T-helper 9 cell (primary cell): Measurements from ENCODE around the gene TRMT1L.
"Not testable (repeated sequence)": the region's sequence is repeated elsewhere in the genome, so short reads cannot be mapped to it uniquely, and the experiment has no call there.

Experiments used
- DNase-seq: peaks from one replicate; pipeline ENCODE4 v3.0.0-alpha.2; 2020
- total RNA-seq, 2 donors: gene quantifications; one replicate each; lab custom pipeline; 2026; lab: John Stamatoyannopoulos, UW

TRMT1L gene, protein sequence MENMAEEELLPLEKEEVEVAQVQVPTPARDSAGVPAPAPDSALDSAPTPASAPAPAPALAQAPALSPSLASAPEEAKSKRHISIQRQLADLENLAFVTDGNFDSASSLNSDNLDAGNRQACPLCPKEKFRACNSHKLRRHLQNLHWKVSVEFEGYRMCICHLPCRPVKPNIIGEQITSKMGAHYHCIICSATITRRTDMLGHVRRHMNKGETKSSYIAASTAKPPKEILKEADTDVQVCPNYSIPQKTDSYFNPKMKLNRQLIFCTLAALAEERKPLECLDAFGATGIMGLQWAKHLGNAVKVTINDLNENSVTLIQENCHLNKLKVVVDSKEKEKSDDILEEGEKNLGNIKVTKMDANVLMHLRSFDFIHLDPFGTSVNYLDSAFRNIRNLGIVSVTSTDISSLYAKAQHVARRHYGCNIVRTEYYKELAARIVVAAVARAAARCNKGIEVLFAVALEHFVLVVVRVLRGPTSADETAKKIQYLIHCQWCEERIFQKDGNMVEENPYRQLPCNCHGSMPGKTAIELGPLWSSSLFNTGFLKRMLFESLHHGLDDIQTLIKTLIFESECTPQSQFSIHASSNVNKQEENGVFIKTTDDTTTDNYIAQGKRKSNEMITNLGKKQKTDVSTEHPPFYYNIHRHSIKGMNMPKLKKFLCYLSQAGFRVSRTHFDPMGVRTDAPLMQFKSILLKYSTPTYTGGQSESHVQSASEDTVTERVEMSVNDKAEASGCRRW
- total RNA-seq = 14.2 to 38.2 reads per million in 2 donors

DNA sequence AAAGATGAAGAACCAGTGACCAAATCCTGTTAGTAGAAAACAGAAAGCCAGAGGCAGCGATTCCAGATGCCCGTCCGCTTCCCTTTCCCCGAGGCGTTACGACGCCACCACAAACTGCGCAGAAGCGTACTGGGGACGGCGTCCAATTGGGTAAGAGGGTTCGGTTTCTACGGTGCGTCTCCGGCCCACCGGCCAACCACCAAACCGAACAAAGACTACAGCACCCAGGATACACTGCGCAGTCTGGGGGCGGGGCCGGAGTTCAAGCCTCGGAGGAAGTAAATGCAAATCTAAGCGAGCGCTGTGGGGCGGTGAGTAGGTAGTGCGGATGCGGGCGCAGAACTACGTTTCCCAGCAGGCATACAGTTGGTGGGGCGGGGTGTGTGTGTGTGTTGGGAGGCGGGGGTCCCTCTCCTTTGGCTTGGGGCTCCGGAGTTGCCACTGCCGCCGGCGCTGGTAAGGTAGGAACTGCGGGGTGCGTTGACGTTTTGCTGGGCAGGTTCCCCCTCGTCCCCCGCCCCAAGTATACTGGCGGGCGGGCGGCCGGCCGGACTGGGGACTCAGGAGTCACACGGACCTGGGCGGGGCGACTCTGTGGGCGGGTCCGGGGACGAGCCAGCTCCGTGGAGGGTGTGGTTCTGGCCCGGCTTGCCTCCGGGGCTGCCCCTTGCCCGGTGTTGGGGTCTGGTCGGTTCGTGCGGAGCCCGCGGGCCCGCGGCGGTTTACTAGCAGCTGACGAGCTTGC, at the start of gene TRMT1L, which contains the start of gene SWT1:
TSS of gene TRMT1L (minus strand) at position 100 of the 745 bp plus-strand sequence. CDS start 241 bp downstream, outside the sequence.
TSS of gene SWT1 (plus strand) at position 314 of the 745 bp plus-strand sequence. CDS start 3,675 bp downstream, outside the sequence.
- DNase-seq = peak; percentile 97

DNA sequence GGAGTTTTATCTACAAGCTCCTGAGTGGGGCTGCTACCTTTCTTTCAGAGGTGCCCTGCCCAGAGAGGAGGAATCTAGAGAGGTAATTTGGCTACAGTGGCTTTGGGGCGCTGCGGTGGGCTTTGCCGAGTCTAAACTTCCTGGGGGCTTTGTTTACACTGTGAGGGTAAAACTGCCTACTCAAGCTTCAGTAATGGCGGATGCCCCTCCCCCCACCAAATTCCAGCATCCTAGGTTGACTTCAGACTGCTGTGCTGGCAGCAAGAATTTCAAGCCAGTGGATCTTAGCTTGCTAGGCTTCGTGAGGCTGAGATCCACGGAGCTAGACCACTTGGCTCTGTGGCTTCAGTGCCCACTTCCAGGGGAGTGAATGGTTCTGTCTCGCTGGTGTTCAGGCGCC, 44.1 kb upstream of the TRMT1L start:
- DNase-seq = no peak

DNA sequence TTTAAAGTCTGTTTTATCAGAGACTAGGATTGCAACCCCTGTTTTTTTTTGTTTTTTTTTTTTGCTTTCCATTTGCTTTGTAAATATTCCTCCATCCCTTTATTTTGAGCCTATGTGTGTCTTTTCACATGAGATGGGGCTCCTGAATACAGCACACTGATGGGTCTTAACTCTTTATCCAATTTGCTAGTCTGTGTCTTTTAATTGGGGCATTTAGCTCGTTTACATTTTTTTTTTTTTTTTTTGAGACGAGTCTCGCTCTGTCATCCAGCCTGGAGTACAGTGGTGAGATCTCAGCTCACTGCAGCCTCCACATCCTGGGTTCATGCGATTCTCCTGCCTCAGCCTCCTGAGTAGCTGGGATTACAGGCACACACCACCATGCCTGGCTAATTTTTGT, 42.0 kb upstream of the TRMT1L start:
- DNase-seq = not testable (repeated sequence)

DNA sequence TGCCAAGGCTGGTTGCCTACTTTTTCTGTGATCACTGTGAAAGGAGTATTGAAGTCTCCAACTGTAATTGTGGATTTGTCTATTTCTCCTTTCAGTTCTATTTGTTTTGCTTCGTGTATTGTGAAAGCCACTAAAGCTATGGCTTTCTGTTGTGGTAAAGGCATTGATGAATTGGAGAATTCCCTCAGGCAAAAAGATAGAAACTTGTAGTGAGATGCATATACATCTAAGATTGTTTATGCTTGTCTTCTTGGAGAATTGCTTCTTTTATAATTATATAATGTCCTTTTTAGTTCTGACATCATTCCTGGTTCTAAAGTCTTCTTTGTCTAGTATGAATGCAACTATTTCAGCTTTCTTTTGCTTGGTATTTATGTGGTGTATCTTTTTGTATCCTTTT, 37.0 kb upstream of the TRMT1L start:
- DNase-seq = no peak

DNA sequence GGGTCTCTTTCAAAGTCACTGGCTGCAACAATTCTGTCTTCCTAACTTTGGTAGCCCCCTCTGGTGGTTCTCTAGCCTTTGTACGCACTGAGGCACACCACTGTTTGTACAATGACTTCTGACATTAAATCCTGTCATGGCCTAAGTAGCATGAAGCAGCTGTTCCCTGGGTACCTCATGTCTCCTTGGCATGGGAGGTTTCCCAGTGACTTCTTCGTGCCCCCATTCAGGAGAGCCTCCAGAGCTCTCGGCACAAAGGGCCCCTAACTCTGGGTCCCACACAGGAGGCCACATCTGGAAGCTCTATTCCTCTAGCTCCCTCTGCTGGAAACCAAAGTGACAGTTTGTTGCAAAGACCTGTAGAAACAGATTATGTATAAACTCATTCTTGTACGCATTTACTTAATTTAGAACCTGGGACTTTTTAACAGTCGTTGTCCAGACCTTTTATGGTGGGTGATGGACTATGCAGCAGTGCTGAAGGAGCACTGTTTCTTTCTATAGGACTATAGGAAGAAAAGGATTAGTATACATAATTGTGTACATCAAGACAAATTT, 13.6 kb upstream of the TRMT1L start:
- no peak for DNase-seq

DNA sequence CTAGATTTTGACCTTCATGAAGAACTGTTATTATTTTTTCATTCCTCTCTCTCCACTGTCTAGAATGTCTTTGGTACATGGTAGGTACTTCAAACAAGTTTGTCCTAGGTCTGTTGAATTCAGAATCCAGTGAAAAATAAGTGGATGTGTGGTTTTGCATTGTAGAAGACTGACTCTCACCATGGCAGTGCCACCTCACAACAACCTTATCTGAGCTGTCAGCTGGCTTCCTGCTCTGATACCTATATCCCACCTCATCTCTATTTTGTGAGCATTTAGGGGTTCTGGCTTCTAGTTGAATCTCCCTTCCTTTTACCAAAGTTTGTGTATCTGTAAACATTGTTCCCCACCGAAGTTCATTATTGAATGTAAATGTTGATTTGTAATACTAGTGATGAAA, 9.4 kb upstream of the TRMT1L start:
- no peak for DNase-seq

DNA sequence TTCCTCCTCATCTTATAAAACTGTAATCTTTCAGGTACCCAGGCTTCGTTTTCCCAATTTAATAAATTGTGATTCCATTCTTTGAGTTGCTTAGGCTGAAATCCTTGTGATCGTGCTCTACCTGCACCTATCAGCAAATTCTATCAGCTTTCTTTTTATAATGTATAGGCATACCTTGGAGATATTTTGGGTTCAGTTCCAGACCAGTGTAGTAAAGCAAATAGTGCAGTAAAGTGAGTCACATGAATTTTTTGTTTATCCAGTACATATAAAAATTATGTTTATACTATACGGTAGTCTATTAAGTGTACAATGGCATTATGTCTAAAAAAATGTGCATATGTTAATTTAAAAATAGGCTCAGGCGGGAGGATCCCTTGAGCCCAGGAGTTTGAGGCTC, 5.7 kb upstream of the TRMT1L start:
- DNase-seq = no peak

DNA sequence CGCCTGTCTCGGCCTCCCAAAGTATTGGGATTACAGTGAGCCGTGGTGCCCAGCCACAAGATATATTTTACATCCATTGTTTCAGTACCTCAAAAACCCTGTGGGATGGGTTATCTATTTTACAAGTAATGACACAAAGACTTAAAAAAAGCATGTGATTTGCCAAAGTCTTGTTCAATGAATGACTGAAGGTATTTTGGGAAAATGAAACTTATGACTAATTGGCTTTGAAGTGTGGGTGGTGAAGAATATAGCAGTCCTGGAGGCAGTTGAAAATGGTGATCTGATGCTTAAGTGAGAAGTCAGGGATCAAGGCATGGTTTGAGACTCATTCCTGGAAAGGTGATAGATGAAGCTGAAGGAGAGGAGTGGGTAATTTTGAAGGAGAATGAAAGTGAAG, 3.2 kb upstream of the TRMT1L start:
- DNase-seq = no peak

DNA sequence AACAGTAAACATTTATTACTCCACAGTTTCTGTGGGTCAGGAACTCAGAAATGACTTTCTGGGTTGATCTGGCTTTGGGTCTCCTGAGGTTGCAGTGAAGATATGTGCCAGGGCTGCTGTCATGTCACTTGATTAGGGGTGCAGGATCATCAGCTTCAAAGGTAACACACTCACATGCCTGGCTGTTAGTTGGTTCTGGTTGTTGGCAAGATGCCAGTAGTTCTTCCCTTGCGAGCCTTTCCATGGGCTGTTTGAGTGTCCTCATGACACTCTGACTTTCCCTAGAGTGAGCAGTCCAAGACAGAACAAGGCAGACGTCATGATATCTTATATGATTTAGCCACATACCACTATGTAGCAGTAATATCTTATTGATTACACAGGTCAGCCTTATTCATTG, 2.0 kb upstream of the TRMT1L start:
- no peak for DNase-seq

DNA sequence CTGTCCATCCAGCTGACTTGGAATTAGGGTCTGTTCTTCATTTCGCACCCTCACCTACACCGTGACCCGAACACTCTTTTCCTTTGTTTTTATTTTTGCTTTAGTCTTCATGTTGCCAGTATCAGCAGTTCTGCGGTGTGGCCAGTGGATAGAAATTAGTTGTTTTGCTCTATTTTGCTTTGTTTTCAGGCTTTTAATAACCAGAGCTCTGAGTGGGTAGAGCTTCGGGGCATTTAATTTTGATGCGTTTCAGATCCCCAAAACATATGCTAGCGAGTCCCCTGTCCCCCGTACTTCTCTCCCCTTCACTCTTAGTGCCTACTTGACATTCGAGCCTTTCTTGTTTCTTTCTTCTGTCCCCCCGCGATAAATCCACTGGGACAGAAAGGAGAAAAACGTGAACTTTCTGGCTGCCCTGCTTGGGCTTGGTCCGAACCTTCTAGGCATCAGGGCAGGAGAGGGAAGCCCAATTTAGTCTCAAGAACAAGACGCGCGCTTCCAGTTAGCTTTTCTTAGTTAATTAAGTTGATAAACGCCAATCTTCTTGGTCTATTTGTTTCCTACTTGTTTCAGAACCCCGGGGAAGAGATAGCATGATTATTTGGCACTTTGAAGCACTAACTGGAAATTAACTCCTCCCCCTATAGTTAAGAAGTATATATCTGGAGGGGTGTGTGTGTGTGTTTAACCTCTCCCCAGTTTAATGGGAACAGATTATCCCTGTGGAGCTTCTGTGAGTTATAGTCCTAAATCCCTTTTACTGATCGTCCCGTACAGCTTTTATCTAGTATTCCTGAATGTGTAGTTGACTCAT, 1.1 kb upstream of the TRMT1L start:
- DNase-seq = no peak

DNA sequence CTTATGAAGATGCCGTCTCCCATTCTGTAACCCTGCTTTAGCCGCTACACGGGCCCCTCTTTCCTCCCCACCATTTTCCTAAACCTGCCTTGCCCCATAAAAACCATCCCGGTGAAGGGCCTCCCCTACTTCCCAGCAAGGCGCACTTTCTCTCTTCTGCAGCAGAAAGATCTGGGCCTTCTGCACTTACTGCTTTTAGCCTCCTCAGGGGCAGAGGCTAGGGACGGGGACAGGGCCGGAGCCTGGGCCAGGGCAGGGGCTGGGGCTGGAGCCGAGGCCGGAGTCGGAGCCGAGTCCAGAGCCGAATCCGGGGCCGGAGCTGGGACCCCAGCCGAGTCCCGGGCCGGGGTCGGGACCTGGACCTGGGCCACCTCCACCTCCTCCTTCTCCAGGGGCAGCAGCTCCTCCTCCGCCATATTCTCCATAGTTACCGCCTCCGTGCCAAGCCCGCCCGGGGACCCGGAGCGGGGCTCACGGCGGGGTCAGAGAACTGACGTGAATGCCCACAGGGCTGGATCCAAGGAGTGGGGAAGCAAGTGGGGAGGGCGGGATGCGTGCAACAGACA, 382 bp downstream of the TRMT1L start:
- no peak for DNase-seq

DNA sequence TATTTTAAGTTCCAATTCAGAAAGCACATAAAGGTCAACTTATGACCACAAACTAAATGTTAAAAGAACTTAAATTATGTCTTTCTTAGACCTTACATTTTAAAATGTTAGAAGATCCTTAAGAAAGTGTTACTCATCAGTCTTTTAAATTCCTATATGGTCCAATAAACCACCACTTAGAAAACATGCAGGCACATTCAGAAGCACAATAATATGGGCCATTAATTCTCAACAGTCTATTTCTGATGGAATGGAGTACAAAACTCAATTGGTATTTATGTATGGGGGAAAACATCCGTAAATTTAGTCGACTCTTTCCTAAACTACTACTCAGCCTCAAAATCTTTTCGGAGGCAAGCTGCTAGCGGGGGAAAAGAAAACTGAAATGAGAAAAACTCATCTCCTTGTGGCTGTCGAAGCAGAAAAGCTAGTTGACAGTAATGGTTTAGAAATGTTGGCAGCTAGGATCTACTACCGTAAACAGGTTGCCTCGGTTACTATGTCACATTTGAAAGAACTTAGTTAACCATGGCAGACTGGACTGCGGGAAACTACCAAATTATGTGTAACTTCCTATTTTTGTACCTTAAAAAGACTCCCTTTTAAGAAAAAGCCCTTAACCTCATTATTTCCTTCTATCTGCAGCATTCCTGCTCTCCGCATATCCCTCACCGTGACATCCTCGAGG, 1.0 kb downstream of the TRMT1L start:
- DNase-seq = no peak

DNA sequence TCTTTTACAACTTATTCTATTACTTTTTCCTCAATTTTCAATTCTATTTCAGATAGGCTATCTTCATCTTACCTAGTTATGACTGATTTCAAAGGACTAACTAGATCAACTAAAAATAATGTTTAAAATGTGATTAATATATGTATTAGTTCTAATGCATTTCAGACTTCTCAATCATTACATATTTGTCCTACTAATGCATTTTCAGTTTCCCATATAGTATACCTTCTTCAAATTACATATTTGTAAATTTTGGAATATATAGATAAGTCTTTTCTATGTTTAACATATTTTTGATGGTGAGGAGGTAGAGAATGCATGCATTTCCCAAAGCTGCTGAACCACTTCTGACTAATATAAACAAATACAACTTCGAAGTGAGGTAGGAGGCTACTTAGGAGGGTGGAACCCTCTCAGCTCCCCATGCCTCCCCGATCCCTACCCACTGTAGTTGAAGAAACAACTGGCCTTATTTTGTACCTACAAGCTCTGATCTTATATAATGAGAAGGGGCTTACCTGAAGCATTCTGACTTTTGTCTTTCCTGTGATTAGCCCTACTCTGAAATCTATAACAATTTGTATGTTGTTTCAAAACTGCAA, 1.7 kb downstream of the TRMT1L start:
- no peak for DNase-seq

DNA sequence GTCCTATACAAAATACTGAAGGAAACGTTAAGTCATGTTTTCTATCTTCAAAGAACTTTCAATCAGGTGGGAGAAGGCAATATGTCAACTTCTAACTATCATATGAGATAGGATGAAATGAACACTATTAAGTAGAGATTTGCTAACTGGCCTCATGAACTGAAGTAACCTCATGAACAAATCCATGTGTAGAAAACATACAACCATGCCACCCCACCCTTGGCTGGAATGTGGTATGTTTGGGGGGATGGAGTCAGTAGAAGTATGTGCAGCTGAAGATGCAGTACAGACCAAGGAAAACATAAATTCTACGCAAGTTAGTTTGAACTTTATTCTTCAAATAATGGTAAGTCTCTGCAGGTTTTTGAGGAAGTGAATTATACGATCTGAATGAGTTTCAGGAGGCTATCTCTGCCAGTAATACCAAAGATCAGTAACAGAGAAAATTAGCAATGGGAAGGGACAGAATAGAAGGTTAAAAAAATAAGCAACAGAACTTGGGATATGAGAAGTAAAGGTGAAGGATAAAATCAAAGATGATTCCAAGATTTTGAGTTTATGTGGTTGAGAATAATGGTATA, 4.5 kb downstream of the TRMT1L start:
- no peak for DNase-seq

DNA sequence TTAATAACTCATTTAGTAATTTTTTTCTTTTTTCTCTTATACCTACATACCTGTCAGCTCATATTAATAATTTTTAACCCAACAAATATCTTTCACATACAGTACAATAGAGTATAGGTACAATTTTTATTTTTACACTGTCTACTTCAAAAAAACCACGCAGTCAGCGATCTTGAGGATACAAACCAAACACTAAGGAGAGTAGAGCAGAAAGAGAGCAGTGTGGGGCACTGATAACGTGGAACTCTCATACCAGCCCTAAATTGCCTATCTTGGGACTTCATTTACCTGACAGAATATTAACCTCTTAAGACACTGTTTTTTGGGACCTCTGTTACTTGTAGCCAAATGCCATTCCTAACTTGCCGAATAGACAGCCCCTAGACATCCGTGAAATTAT, 5.5 kb downstream of the TRMT1L start:
- no peak for DNase-seq

DNA sequence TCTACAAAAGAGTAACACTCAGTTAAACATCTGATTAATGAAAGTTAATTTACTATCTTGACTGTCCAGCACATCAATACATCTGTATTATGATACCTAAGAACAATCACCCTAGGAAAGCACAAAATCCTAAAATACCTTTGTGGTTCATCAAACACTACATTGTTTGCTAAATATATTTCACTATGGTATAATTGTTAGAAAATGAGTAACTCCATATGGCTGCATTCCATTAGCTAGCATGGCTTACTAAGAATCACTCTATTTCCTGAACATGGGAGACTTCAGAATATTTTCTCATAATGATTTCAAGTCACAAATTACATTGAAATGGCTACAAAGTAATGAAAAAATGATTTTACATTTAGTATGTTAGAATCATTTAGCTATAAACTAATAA, 12.5 kb downstream of the TRMT1L start:
- DNase-seq = no peak

DNA sequence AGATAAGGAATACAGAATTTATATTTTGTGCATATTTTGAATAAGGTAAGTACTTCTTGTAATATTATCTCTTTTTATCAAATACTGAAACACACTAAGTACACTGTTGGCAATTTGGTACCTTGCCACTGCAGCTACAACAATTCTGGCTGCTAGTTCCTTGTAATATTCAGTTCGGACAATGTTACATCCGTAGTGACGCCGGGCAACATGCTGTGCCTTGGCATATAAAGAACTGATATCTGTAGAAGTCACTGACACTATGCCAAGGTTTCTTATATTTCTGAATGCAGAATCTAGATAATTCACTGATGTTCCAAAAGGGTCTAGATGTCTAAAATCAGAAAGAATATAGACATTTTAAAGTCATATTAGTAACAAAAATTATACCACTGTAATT, 17.5 kb downstream of the TRMT1L start:
- no peak for DNase-seq

DNA sequence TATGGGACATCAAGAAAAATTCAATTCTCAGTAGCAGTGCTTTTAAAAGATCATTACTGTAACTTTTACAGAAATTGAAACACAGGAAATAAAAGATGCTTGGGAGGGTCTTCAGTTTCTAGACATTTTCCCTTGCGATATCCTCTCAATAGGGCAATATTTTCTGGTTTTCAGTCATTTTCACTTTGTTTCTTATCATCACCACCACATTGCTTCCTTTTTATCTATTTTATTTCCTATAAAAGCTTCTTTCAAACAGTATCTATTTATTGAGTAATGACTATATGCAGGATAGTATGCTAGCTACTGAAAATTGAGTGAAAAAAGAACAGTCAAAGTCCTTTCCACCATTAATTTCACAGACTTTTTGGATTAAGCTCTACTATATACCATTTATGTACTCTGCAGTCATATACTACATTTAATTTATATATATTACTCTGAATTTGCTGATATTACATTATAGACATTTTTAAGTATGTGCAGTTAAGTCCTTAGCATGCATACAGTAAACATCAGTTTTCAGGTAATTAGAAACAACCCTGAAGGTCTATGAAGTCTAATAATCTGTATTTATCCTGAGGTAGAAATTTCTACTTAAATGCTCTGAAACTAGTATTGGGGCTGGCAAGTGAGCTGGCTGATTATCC, 18.7 kb downstream of the TRMT1L start:
- no peak for DNase-seq

DNA sequence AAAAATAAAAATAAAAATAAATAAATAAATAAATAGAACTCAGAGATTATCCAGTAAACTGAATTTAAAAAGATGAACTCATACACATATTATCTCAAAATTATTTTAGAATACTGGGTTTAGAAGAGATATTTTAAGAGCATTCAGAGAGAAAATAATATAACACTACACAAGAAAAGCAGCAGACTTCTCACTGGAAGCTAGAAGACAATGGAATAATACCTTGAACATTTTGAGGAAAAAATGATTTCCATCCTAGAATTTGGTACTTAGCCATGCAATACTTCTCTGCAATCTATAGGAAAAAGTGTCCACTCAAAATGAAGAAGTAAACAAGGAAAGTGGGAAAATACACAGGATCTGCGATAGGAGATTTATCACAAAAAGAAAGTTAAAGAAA, 24.2 kb downstream of the TRMT1L start:
- DNase-seq = no peak

DNA sequence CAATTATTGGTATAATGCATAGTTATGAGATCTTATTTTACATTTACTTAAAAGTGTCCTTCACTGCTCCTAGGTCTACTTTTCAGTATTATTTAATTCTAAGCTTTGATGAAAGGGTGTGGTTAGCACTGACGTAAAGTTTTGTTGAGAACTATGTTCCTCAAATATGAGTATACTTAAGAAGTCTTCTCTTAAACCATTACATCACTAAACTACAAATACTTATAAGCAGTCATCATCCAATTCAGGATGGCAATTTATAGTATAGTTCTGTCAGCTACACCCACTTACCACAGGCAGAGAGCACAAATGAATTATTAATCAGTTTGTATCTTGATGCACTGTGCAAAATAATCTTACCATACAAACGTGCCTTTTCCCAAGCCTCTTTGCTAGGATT, 27.0 kb downstream of the TRMT1L start:
- no peak for DNase-seq
